ENCODE data around the gene MYO7B.

The MYO7B gene

GRCh38 chr2:127508631-127509034 lies 26.9 kb upstream of the MYO7B start:
- H3K27ac ChIP-seq (ENCODE audit: poor library complexity, severe bottlenecking), result peak overlapping the region; percentile 60
- ATAC-seq (ENCODE audit: low read depth) (peak; percentile 96), DNase-seq (ENCODE audit: low spot score) (peak; percentile 91)
- H3K36me3 ChIP-seq (ENCODE audit: low read depth), result peaks cover 36% of the 10 kb centered on the region
- peaks cover 21% of the 10 kb centered on the region for H3K4me1 ChIP-seq (ENCODE audit: insufficient read depth, poor library complexity, severe bottlenecking)
- no peak overlapping the region for H3K4me3 ChIP-seq (ENCODE audit: severe bottlenecking)
- no peaks in the 10 kb centered on the region for H3K9me3 ChIP-seq (ENCODE audit: severe bottlenecking)
- no peak for TF ChIP-seq CTCF (IDR thresholded peaks at IDR 0.05; ENCODE audit: poor library complexity, severe bottlenecking)
- no peaks in the 10 kb centered on the region for H3K27me3 ChIP-seq (ENCODE audit: insufficient read depth, poor library complexity, severe bottlenecking)

DNA sequence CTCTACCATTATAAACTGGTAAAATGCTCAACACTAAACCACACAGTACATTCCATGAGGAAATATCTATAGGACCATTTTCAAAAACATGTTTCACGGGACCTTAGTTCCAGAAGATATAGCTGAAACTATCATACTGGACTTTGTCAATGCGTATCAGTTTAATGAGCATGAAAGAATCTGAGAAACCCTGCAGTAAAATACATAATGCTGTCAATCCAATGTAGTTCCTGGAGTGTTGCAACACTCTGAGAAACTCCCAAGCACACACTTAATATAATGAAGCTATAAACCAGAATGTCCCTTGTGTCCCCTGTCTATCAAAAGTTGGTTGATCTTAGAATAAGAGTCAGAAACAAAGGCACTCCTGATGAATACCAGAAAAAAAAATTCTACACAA lies 25.4 kb upstream of the MYO7B start:
- DNase-seq (ENCODE audit: low spot score), result no peak
- peaks cover 21% of the 10 kb centered on the region for H3K4me1 ChIP-seq (ENCODE audit: insufficient read depth, poor library complexity, severe bottlenecking)
- H3K9me3 ChIP-seq (ENCODE audit: severe bottlenecking), result no peaks in the 10 kb centered on the region
- no peaks in the 10 kb centered on the region for H3K27me3 ChIP-seq (ENCODE audit: insufficient read depth, poor library complexity, severe bottlenecking)
- ATAC-seq (ENCODE audit: low read depth), result no peak
- TF ChIP-seq CTCF (IDR thresholded peaks at IDR 0.05; ENCODE audit: poor library complexity, severe bottlenecking), result no peak
- H3K27ac ChIP-seq (ENCODE audit: poor library complexity, severe bottlenecking), result peak overlapping the region; percentile 60
- peaks cover 22% of the 10 kb centered on the region for H3K36me3 ChIP-seq (ENCODE audit: low read depth)
- H3K4me3 ChIP-seq (ENCODE audit: severe bottlenecking), result no peak overlapping the region

- no peak for TF ChIP-seq CTCF (IDR thresholded peaks at IDR 0.05; ENCODE audit: poor library complexity, severe bottlenecking)
- H3K4me3 ChIP-seq (ENCODE audit: severe bottlenecking), result no peak overlapping the region
- H3K4me1 ChIP-seq (ENCODE audit: insufficient read depth, poor library complexity, severe bottlenecking), result peaks cover 21% of the 10 kb centered on the region
- DNase-seq (ENCODE audit: low spot score) (no peak), ATAC-seq (ENCODE audit: low read depth) (no peak)
- peaks cover 16% of the 10 kb centered on the region for H3K36me3 ChIP-seq (ENCODE audit: low read depth)
- peak overlapping the region; percentile 60 for H3K27ac ChIP-seq (ENCODE audit: poor library complexity, severe bottlenecking)
- no peaks in the 10 kb centered on the region for H3K27me3 ChIP-seq (ENCODE audit: insufficient read depth, poor library complexity, severe bottlenecking)
- no peaks in the 10 kb centered on the region for H3K9me3 ChIP-seq (ENCODE audit: severe bottlenecking)
These were observed 24.3 kb upstream of the MYO7B start for GRCh38 chr2:127511090-127511695.

- peaks cover 21% of the 10 kb centered on the region for H3K4me1 ChIP-seq (ENCODE audit: insufficient read depth, poor library complexity, severe bottlenecking)
- H3K9me3 ChIP-seq (ENCODE audit: severe bottlenecking), result no peaks in the 10 kb centered on the region
- H3K36me3 ChIP-seq (ENCODE audit: low read depth), result peaks cover 21% of the 10 kb centered on the region
- H3K4me3 ChIP-seq (ENCODE audit: severe bottlenecking), result no peak overlapping the region
- no peak for TF ChIP-seq CTCF (IDR thresholded peaks at IDR 0.05; ENCODE audit: poor library complexity, severe bottlenecking)
- no peaks in the 10 kb centered on the region for H3K27me3 ChIP-seq (ENCODE audit: insufficient read depth, poor library complexity, severe bottlenecking)
- no peak for ATAC-seq (ENCODE audit: low read depth)
- no peak overlapping the region for H3K27ac ChIP-seq (ENCODE audit: poor library complexity, severe bottlenecking)
- no peak for DNase-seq (ENCODE audit: low spot score)
These were observed 23.6 kb upstream of the MYO7B start for GRCh38 chr2:127511917-127512316.

DNA sequence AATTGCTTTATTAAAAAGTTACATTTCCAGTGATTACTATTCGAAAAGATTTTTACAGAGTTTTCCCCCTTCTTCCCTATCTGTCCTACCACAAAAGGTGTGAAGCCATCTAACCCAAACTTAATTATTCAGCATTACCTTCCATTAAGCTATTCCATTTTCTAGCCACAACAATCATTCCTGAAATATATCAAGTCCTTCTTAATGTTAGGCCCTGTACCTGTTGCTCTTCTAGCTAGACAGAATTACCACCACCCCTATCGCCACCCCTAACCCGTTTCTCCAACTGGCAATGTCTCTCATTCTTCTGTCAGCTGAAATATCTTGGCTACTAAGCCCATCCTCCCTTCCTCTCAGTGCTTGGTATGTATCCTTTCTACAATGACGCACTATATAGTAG lies 23.1 kb upstream of the MYO7B start:
- DNase-seq (ENCODE audit: low spot score) (no peak), ATAC-seq (ENCODE audit: low read depth) (no peak)
- H3K4me1 ChIP-seq (ENCODE audit: insufficient read depth, poor library complexity, severe bottlenecking), result peaks cover 17% of the 10 kb centered on the region
- H3K4me3 ChIP-seq (ENCODE audit: severe bottlenecking), result no peak overlapping the region
- no peaks in the 10 kb centered on the region for H3K27me3 ChIP-seq (ENCODE audit: insufficient read depth, poor library complexity, severe bottlenecking)
- H3K27ac ChIP-seq (ENCODE audit: poor library complexity, severe bottlenecking), result no peak overlapping the region
- no peaks in the 10 kb centered on the region for H3K9me3 ChIP-seq (ENCODE audit: severe bottlenecking)
- H3K36me3 ChIP-seq (ENCODE audit: low read depth), result peaks cover 25% of the 10 kb centered on the region
- TF ChIP-seq CTCF (IDR thresholded peaks at IDR 0.05; ENCODE audit: poor library complexity, severe bottlenecking), result no peak
